Measurements from ENCODE around the gene SDCCAG8.

SDCCAG8 gene

GRCh38 chr1:243218059-243218458, 37.8 kb upstream of the SDCCAG8 start:
- H3K4me3 ChIP-seq (ENCODE audit: low read depth, low read length): no peak overlapping the region
- no peak for TF ChIP-seq CTCF (IDR thresholded peaks at IDR 0.05; ENCODE audit: low read depth, low read length, missing control alignments)
- H3K27ac ChIP-seq: no peak overlapping the region
- peaks cover 43% of the 10 kb centered on the region for H3K36me3 ChIP-seq (replicated peaks)
- no peak for DNase-seq
- no peaks in the 10 kb centered on the region for H3K27me3 ChIP-seq (replicated peaks)
- in situ Hi-C loops (cut with HindIII; ENCODE audit: low pct_ligation_motif_present, low sequenced_read_pairs): no loop called here

- Histone ChIP-seq H3K36me3 (replicated peaks) (peaks cover 12% of the 10 kb centered on the region), H3K4me3 (ENCODE audit: low read depth, low read length) (no peak overlapping the region), H3K27ac (no peak overlapping the region), H3K27me3 (replicated peaks) (no peaks in the 10 kb centered on the region)
- no peak for TF ChIP-seq CTCF (IDR thresholded peaks at IDR 0.05; ENCODE audit: low read depth, low read length, missing control alignments)
- DNase-seq: no peak
- in situ Hi-C loops (cut with HindIII; ENCODE audit: low pct_ligation_motif_present, low sequenced_read_pairs): no loop called here
These were observed 28.2 kb upstream of the SDCCAG8 start for GRCh38 chr1:243227622-243228021.

- Histone ChIP-seq H3K27ac (no peak overlapping the region), H3K27me3 (replicated peaks) (no peaks in the 10 kb centered on the region), H3K36me3 (replicated peaks) (peaks cover 18% of the 10 kb centered on the region), H3K4me3 (ENCODE audit: low read depth, low read length) (no peak overlapping the region)
- no peak for DNase-seq
- in situ Hi-C loops (cut with HindIII; ENCODE audit: low pct_ligation_motif_present, low sequenced_read_pairs): no loop called here
- no peak for TF ChIP-seq CTCF (IDR thresholded peaks at IDR 0.05; ENCODE audit: low read depth, low read length, missing control alignments)
These were observed 26.3 kb upstream of the SDCCAG8 start for GRCh38 chr1:243229526-243229925.

GRCh38 chr1:243230914-243231313, 24.9 kb upstream of the SDCCAG8 start:
- Histone ChIP-seq H3K27ac (no peak overlapping the region), H3K27me3 (replicated peaks) (no peaks in the 10 kb centered on the region), H3K4me3 (ENCODE audit: low read depth, low read length) (no peak overlapping the region), H3K36me3 (replicated peaks) (peaks cover 18% of the 10 kb centered on the region)
- TF ChIP-seq CTCF (IDR thresholded peaks at IDR 0.05; ENCODE audit: low read depth, low read length, missing control alignments): no peak
- in situ Hi-C loops (cut with HindIII; ENCODE audit: low pct_ligation_motif_present, low sequenced_read_pairs): no loop called here
- DNase-seq: no peak

- no peaks in the 10 kb centered on the region for H3K27me3 ChIP-seq (replicated peaks)
- in situ Hi-C loops (cut with HindIII; ENCODE audit: low pct_ligation_motif_present, low sequenced_read_pairs): no loop called here
- H3K4me3 ChIP-seq (ENCODE audit: low read depth, low read length): no peak overlapping the region
- no peak for TF ChIP-seq CTCF (IDR thresholded peaks at IDR 0.05; ENCODE audit: low read depth, low read length, missing control alignments)
- peak; percentile 55 for DNase-seq
- peak overlapping the region; percentile 51 for H3K27ac ChIP-seq
- H3K36me3 ChIP-seq (replicated peaks): peaks cover 25% of the 10 kb centered on the region
These were observed 21.9 kb upstream of the SDCCAG8 start for GRCh38 chr1:243233908-243234307.

GRCh38 chr1:243234978-243235647, 20.7 kb upstream of the SDCCAG8 start:
- H3K27me3 ChIP-seq (replicated peaks): no peaks in the 10 kb centered on the region
- H3K27ac ChIP-seq: peak overlapping the region; percentile 51
- no peak for DNase-seq
- peaks cover 31% of the 10 kb centered on the region for H3K36me3 ChIP-seq (replicated peaks)
- TF ChIP-seq CTCF (IDR thresholded peaks at IDR 0.05; ENCODE audit: low read depth, low read length, missing control alignments): no peak
- in situ Hi-C loops (cut with HindIII; ENCODE audit: low pct_ligation_motif_present, low sequenced_read_pairs): no loop called here
- no peak overlapping the region for H3K4me3 ChIP-seq (ENCODE audit: low read depth, low read length)
